Amniotic epithelial cell (primary cell): ENCODE results near the gene DHDDS.

Source experiments
- DNase-seq: peaks from one replicate; pipeline ENCODE4 v3.0.0-alpha.2; 2010; ENCODE audit warnings: low read depth

The DHDDS gene

DNA sequence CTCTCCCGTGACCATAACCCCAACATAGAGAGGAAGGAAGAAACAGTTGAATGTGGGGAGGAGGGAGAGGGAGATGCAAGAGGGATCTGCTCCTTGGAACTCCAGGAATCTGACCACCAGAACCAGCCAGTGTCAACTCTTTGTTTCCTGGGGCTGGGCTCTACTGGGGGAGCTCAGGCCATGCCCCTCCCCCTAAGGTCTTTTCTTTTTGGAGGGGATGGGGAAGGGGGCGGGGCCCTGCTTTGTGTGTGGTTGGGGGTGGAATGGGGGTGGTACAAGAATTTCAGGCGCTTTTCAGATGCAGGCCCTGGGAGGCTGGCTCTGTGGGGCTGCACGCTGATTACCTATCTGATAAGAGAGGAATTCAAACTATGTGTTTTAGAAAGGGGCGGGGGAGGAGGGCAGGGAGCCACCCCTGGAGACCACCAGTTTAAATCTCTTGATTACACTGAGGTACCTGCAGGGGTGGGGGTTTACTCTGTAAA, 13.2 kb upstream of the DHDDS start:
- peak; percentile 62 for DNase-seq

DNA sequence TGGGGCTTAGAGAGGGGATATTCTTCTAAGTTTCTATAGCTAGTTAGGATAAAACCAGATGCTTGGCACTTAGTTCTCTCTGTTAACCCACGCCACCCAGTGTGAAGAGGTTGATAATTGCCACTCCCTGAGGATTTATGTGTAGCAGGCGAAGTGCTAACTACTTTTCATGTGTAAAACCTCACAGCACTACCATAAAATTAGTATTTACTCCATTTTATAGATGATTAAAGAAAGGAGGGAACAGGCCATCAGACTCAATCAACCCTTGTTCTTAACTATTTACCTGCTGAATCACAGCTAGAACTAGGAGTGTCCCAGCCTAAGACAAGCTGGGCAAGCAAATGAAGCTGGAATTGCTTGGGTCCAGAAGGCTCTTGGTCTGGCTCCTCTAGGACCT, 12.6 kb upstream of the DHDDS start:
- DNase-seq = no peak

GRCh38 chr1:26429721-26430120, 2.4 kb upstream of the DHDDS start:
- no peak for DNase-seq

- DNase-seq = no peak
Measured at GRCh38 chr1:26432793-26433192, 672 bp downstream of the DHDDS start.

DNA sequence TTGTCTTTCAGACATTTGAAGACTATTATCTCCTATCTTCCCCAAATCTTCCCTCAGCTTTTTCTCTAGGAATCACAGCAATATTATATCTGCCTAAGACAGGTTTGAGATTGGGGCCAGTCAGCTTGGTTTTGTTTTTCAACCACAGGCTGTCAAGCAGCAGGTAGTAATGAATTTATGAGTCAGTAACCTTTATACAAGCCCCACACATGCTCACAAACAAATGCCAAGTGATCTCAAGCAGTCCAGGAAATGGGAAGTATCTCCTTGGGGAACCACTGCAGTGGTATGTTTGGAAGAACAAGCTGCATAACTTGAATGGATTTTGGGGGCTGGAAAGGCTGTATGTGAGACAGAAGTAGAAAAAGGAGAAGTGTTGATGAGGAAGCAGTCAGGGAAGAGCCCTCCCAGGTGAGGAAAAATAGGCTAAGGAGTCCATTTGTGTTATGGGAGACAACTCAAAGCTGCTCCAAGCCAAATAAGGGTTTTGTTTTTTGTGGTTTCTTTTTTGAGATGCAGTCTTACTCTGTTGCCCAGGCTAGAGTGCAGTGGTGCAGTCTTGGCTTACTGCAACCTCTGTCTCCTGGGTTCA, 2.1 kb downstream of the DHDDS start:
- DNase-seq = no peak

DNA sequence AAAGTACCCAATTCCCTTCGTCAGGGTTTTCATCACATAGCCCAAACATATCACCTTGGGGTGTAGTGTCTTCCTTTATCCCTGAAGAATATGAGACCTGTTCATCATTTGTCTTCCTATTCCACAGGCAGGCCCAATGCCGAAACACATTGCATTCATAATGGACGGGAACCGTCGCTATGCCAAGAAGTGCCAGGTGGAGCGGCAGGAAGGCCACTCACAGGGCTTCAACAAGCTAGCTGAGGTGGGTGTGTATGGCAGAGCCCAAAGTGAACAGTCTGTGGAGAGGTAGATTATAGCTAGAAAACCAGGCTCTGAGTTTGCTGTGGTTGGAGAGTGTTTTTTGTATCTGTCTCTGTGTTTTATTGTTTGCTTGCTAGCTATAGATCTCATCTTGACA, 5.9 kb downstream of the DHDDS start:
- no peak for DNase-seq

- DNase-seq = no peak
Measured at GRCh38 chr1:26440259-26440658, 8.1 kb downstream of the DHDDS start.

DNA sequence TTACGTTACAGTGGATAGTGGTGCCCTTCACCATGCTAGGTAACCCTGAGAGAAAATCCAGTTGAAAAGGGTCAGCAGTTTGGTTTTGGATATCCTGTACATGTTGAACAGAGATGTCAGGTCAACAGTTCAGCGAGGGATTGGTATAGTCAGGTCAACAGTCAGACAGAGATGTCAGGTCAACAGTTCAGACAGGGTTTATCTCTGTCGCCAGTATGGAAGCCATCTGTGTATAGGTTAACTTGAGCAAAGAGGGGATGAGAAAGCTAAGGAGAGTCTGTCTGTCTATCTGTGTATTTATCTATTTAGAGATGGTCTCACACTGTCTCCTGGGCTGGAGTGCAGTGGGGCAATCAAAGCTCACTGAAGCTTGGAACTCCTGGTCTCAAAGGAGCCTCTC, 17.7 kb downstream of the DHDDS start:
- no peak for DNase-seq

DNA sequence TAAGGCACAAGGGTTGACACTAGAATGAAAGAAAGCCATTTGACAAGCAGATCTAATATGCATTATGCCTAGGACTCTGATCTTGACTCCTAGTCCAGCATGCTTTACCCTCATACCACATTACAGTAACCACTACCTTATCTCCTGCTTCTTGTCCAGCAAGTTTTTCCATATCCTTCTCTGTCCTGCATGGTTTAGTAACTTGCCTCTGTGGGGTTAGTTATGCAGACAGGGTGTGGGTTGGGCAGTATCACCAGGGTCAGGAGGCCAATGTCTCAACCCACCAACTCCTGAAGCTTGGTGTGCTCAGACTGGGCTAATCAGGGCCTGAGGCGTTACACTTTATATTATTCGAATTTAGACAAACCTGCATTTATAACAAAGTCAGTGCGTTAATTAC, 18.8 kb downstream of the DHDDS start:
- no peak for DNase-seq

DNA sequence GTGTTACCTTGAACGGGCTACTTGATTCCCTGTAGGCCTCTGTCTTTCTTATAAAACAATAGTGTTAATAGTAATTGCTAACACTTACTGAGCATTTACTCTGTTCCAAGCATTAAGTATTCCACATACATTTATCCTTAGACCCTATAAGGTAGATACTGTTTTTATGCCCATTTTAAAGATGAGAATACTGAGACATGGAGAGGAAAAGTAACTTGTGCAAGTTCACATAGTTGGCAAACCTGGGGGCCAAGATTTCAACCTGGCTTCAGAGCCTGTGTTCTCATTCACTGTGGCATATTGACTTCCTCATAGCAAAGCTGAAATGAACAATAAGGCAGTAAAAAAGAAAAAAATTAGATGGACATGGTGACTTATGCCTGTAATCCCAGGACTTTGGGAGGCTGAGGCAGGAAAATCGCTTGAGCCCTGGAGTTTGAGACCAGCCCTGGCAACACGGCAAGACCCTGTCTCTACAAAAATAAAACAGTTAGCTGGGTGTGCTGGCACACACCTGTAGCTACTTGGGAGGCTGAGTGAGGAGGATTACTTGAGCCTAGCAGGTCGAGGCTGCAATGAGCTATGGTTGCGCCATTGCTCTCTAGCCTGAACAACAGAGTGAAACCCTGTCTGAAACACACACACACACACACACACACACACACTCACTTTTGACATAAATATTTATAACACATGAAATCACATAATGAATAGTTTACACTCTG, 20.5 kb downstream of the DHDDS start:
- DNase-seq = peak; percentile 17

DNA sequence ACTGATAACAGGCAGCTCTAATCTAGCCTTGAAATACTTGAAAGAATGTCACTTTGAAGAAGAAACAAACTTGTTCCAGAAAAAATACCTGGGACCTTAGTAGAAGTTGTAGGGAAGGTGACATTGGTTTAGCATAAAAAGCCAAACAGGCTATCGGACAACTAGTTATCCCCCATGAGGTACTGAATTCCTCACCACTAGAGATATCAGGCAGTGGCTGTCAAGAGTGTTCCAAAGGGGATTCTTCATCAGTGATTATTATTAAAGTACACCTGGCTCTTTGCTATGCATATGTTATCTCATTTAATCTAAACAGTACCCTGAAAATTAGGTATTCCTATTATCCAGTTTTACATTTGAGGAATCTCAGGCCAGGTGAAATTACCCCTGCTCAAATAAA, 27.0 kb downstream of the DHDDS start:
- no peak for DNase-seq

DNA sequence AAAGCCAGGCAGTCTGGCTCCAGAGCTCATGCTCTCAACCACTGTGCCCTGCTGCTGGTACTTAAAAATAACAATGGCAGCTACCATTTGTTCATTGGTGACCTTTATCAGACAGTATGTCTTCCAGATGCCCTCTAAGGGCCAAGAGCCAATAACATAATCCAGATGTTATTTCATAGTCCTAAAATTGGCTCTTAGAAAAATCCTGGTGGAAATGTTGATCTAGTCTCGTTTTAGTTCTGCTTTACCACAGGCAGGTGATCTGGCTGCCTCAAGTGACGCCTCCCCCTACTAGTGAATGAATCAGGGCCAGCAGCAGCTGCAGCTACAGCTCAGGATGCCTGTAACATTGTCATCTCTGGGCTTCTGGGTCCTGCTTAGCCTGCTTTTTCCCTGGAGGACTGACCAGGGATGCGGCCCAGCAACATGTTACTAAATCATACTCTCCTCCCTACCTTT, 27.5 kb downstream of the DHDDS start:
- DNase-seq = no peak

GRCh38 chr1:26468911-26469310, 36.8 kb downstream of the DHDDS start:
- DNase-seq = no peak

DNA sequence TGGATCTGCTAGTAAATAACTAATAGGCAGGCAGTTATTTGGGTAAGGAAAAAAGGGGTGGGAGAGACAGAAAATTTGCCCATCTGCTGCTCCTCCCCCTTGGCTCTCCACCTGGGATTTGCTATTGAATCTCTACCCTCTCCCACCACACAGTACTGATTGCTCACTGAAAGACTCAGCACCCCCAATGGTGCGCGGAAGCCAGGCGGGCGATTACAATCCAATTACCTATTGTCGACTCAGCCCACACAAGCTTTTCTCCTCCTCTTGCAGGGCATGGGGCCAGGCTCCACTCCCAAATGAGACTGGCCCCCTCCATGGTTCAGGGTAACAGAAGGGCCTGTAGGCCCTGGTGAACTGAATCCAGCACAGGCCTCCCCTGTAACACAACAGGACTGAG, 37.4 kb downstream of the DHDDS start:
- no peak for DNase-seq

GRCh38 chr1:26470878-26471497, 38.9 kb downstream of the DHDDS start:
- no peak for DNase-seq

DNA sequence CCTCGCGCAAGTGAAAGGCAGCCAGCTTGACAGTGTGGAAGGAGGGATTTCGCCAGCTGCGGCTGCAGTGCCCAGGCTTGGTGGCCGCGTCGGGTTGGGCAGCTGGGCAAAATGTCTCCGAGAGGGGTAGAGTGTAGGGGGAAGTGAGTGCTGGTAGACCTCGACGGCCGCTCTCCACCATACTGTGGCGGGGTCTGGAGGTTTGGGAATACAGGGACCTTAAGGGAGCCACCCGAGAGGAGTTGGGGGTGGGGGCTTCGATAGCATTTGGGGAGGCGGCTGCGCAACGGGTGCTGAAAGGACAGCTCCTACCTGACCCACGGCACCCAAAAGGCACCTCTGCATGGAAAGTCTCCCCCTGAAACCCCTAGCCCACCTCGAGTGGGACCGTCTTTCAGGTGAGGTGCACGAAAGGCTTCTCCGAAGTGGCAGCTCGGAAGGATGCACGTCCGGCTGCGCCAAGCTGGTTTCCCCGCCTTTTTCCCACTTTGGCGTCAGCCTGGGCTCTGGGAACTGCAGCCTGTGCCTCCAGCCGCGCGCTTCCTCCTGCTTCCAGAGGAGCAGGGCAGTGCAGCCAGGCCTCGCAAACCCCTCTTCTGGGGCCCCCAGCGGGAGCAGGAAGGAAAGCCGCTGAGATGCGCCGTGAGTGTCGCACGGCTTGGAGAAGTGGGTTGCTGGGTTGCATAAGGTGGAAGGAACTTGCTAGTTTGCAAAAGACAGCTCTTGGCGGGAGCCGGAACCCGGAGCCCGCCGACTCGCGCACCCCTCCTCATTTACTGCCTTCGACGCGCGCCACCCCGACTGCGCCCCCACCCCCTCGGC, 39.6 kb downstream of the DHDDS start:
- peak; percentile 69 for DNase-seq

GRCh38 chr1:26472320-26472900, 40.3 kb downstream of the DHDDS start, which contains the start of gene HMGN2:
TSS of gene HMGN2 (plus strand) at chr1:26472440. CDS start at chr1:26472613, 173 bp downstream.
- peak; percentile 73 for DNase-seq

DNA sequence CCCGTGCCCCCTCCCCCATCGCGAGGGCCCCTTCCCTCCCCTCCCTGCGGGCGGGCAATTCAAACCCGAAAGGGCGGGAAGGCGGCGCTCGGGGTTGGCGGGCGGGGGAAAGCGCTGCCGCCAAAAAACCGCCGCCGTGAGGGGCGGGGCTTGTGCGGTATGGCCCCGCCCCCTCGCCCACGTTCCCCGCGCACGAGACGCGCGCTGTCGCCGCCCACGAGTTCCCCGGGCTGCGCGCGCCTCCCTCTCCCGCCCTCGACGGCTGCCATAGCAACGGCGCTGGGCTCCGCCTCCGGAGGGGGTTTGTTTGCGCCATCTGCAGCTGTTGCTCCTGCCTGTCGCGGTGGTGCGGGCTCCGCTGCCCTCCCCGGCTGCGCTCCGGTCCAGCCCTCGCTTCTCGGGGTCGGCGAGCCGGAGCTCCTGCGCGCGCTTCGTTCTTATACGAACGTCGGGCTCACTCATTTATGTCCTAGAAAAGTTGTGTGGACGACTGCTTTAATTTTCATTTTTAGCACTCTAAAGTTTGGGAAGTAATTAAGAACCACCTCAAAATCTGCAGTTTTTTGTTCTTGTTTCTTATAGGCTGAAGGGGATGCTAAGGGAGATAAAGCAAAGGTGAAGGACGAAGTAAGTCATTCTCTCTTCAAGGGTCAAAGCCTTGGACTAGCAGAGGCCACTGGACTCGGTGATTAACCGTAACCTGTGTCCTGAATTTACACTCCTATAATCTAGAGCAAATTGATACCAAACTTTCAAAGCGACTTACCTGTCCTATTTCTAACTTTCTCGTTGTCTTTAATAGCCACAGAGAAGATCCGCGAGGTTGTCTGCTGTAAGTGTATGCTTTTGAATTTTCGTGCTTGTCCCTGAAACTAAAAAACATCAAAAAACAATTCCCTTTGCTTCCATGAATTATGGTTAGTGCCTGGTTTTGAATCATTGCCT, 41.1 kb downstream of the DHDDS start:
- DNase-seq = peak; percentile 86

DNA sequence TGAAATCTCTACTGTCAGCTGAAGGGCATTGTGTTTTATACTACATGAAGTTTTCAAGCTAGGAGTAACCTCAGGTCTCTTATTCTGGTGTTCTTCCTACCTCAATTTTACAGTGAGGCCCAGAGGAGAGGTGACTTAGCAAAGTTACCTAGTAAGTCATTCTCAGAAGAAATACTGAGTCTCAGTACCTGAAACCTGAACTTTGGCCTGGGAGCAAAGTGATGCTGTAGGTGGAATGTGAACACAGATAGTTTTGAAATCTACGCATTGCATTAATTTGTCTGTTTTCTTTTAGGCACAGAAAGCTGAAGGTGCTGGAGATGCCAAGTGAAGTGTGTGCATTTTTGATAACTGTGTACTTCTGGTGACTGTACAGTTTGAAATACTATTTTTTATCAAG, 42.7 kb downstream of the DHDDS start:
- DNase-seq = no peak

DNA sequence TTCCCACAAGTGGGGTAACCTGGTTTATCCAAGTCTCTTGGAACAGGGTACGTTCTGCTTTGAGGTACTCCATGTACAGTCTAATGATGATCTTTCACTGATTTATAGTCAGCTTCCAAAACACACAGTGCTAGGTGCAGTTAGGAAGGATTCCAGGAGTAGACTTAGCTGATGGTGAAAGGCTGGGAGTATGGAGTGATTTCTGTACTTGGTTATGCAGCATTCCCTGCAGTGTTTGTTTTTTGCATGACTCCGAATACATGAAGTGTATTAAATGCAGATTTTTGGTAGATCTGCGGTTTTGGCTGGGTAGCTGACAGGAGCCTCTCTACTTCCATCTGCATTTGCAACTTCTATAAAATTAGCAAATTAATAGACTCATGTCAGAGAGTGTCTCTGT, 43.9 kb downstream of the DHDDS start:
- DNase-seq = no peak

DNA sequence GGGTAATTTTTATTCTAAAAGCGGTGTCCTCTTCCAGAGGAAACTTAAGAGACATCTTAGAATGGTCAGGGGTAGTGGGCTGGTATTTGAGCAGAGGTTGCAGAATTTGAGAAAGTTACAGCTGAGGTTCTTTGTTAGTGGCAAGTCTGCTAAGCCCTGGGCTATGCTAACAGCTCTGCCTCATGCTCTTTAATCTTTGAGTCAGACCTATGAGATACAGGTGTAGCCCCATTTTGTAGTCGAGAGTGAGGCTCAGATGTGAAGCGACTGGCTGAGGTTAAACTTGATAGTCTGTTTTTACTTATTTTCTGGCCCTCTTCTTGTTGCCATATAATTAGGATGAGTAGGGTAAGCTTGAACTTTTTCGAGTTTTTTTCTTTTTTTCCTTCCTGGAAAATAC, 44.8 kb downstream of the DHDDS start:
- DNase-seq = no peak
